Measurements from ENCODE around the gene SLC35B2.

The SLC35B2 gene

DNA sequence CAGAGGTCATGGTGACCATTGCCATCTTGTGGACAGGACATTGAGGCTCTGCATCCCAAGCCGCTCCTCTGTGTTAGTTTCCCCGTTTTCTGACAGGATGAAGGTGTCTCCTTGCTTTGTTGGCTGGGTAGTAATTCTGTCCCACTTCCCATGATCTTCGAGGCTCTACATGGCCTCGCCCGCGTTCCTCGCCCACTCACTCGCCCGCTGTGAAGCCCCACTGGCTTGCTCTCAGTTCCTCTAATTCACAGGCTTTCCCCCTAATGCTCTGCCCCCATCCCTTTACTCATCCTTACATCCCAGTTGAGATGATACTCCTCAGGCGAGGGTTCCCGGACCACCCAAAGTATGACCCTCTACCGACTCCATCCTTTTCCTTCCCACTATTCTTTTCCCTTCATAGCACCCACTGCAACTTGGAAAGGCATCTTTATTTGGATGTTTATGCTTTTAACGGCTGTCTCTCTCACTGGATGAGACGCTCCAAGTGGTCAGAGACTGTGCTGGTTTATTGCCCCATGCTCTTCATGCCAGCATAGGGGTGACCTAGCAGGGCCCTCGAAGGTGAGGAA, 511 bp upstream of the SLC35B2 start:
- TF ChIP-seq EZH2 (optimal IDR thresholded peaks at IDR 0.05; ENCODE audit: low read depth, low read length) = no peak
- TF ChIP-seq EZH2phosphoT487 (IDR thresholded peaks at IDR 0.05; ENCODE audit: low read length) = no peak
- TF ChIP-seq, protein P1, sequence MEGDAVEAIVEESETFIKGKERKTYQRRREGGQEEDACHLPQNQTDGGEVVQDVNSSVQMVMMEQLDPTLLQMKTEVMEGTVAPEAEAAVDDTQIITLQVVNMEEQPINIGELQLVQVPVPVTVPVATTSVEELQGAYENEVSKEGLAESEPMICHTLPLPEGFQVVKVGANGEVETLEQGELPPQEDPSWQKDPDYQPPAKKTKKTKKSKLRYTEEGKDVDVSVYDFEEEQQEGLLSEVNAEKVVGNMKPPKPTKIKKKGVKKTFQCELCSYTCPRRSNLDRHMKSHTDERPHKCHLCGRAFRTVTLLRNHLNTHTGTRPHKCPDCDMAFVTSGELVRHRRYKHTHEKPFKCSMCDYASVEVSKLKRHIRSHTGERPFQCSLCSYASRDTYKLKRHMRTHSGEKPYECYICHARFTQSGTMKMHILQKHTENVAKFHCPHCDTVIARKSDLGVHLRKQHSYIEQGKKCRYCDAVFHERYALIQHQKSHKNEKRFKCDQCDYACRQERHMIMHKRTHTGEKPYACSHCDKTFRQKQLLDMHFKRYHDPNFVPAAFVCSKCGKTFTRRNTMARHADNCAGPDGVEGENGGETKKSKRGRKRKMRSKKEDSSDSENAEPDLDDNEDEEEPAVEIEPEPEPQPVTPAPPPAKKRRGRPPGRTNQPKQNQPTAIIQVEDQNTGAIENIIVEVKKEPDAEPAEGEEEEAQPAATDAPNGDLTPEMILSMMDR (IDR thresholded peaks at IDR 0.05; ENCODE audit: low read length) = no peak
- Histone ChIP-seq H3K9ac (ENCODE audit: low read length) (peak overlapping the region; percentile 55; the same call in 1 of the 2 replicates), H3K4me1 (ENCODE audit: low read length) (peaks cover 44% of the 10 kb centered on the region), H3K36me3 (replicated peaks; ENCODE audit: insufficient read depth, low read length) (peaks cover 4% of the 10 kb centered on the region), H3K4me2 (ENCODE audit: low read depth, low read length) (peak overlapping the region; percentile 70), H3K27me3 (replicated peaks; ENCODE audit: insufficient read depth, low read length) (no peaks in the 10 kb centered on the region), H2AFZ (ENCODE audit: low read length) (peak overlapping the region; percentile 21; the same call in 1 of the 2 replicates), H4K20me1 (ENCODE audit: insufficient read depth, low read length) (peaks cover 19% of the 10 kb centered on the region), H3K4me3 (ENCODE audit: low read length) (peak overlapping the region; percentile 43), H3F3A (ENCODE audit: insufficient read depth, low read length) (peaks cover 64% of the 10 kb centered on the region), H3K27ac (ENCODE audit: low read length) (peak overlapping the region; percentile 41; the same call in 1 of the 2 replicates), H3K9me3 (replicated peaks; ENCODE audit: insufficient read depth, low read length) (no peaks in the 10 kb centered on the region), H3K79me2 (ENCODE audit: low read length) (peaks cover 59% of the 10 kb centered on the region), H3K9me2 (replicated peaks; ENCODE audit: insufficient read depth, low read length) (no peaks in the 10 kb centered on the region)
- no peak for DNase-seq

DNA sequence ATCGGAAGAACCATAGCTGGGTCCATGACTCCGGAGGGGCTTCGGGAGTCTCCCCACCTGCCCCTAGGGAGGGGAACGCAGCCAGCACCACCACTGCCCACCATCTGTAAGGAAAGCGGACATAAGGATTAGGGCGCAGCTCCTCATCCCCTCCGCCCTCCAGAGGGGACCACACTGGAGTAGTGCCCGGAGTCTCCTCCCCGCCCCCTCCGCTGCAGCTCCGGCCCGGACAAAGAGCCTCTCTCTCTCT, 628 bp downstream of the SLC35B2 start:
- Histone ChIP-seq H3K4me1 (ENCODE audit: low read length) (peaks cover 35% of the 10 kb centered on the region), H3K9me3 (replicated peaks; ENCODE audit: insufficient read depth, low read length) (no peaks in the 10 kb centered on the region), H3K9ac (ENCODE audit: low read length) (peak overlapping the region; percentile 91; the same call in 1 of the 2 replicates), H3K79me2 (ENCODE audit: low read length) (peaks cover 59% of the 10 kb centered on the region), H3K4me3 (ENCODE audit: low read length) (peak overlapping the region; percentile 98), H3K9me2 (replicated peaks; ENCODE audit: insufficient read depth, low read length) (no peaks in the 10 kb centered on the region), H3K27me3 (replicated peaks; ENCODE audit: insufficient read depth, low read length) (no peaks in the 10 kb centered on the region), H3K4me2 (ENCODE audit: low read depth, low read length) (peak overlapping the region; percentile 97), H3K36me3 (replicated peaks; ENCODE audit: insufficient read depth, low read length) (peaks cover 8% of the 10 kb centered on the region), H3K27ac (ENCODE audit: low read length) (peak overlapping the region; percentile 64; the same call in 1 of the 2 replicates), H2AFZ (ENCODE audit: low read length) (peak overlapping the region; percentile 89), H3F3A (ENCODE audit: insufficient read depth, low read length) (peaks cover 72% of the 10 kb centered on the region), H4K20me1 (ENCODE audit: insufficient read depth, low read length) (peaks cover 28% of the 10 kb centered on the region)
- no peak for TF ChIP-seq EZH2phosphoT487 (IDR thresholded peaks at IDR 0.05; ENCODE audit: low read length)
- TF ChIP-seq EZH2 (optimal IDR thresholded peaks at IDR 0.05; ENCODE audit: low read depth, low read length) = no peak
- TF ChIP-seq, protein P1 (IDR thresholded peaks at IDR 0.05; ENCODE audit: low read length) = no peak
- no peak for DNase-seq

DNA sequence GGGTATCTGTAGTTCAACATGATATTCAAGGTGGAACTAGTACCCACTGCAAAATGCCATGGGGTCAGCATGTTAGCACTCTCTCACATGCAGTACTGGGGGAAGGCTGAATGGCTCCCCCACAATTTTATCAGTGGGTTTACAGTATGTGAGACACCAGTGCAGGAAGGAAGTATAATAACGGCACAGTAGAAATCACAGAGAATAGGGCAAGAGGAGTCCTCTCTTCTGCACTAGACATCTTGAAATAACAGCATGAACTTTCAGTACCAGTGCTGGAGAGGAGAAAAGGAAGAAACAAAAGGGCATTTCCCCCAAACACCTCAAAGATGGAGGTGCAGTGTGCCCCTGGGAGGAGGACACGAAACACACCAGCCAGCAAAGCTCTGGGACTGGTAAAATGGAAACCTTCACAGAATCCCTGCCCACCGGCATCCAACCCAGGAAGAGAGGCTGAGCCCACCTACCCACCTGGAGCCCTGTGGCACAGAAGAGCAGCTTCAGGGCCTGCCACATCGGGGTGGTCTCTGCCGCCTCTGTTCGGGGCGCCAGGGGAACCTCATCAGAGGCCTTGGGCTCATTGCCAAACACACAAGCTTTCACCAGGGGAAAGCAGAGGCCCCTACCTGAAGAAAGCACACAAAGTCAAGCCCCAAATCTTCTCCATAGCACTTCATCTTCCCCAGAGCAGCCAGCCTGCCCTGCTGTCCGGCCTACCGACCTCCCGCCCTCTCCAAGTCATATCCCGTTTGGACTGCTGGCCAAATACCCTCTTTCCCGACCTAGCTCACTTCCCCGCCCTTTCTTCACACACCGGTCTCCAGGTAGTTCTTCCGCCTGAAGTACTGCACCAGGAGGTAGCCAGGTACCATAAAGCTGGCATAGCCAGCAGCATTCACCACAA, 1.2 kb downstream of the SLC35B2 start:
- Histone ChIP-seq H3K4me1 (ENCODE audit: low read length) (peaks cover 32% of the 10 kb centered on the region), H3K36me3 (replicated peaks; ENCODE audit: insufficient read depth, low read length) (peaks cover 11% of the 10 kb centered on the region), H4K20me1 (ENCODE audit: insufficient read depth, low read length) (peaks cover 34% of the 10 kb centered on the region), H3K9me2 (replicated peaks; ENCODE audit: insufficient read depth, low read length) (no peaks in the 10 kb centered on the region), H3K27me3 (replicated peaks; ENCODE audit: insufficient read depth, low read length) (no peaks in the 10 kb centered on the region), H2AFZ (ENCODE audit: low read length) (peak overlapping the region; percentile 89; the same call in 1 of the 2 replicates), H3K4me3 (ENCODE audit: low read length) (peak overlapping the region; percentile 98), H3K4me2 (ENCODE audit: low read depth, low read length) (peak overlapping the region; percentile 97), H3F3A (ENCODE audit: insufficient read depth, low read length) (peaks cover 78% of the 10 kb centered on the region), H3K79me2 (ENCODE audit: low read length) (peaks cover 59% of the 10 kb centered on the region), H3K27ac (ENCODE audit: low read length) (peak overlapping the region; percentile 64; the same call in 1 of the 2 replicates), H3K9ac (ENCODE audit: low read length) (peak overlapping the region; percentile 91; the same call in 1 of the 2 replicates), H3K9me3 (replicated peaks; ENCODE audit: insufficient read depth, low read length) (no peaks in the 10 kb centered on the region)
- peak; percentile 34 for DNase-seq
- no peak for TF ChIP-seq EZH2phosphoT487 (IDR thresholded peaks at IDR 0.05; ENCODE audit: low read length)
- no peak for TF ChIP-seq EZH2 (optimal IDR thresholded peaks at IDR 0.05; ENCODE audit: low read depth, low read length)
- TF ChIP-seq, protein P1 (IDR thresholded peaks at IDR 0.05; ENCODE audit: low read length) = no peak
